Naive B cell (primary cell): ENCODE results near the gene GOLGA5. TPM values are rescaled to one million over a fixed set of nuclear protein-coding genes. Genes with fewer than 3 reads are reported as not detected.
"Not testable (repeated sequence)": the region's sequence is repeated elsewhere in the genome, so short reads cannot be mapped to it uniquely, and the experiment has no call there.

Experiments used
- ATAC-seq, 2 donors: fragments of 150-1000 bp; cut with Tn5 transposase; 2 replicates each; pipeline ENCODE4 v1.10.0; 2021; ENCODE audit warnings: low read depth in 2 of 2, mild to moderate bottlenecking in 2 of 2, moderate library complexity in 2 of 2
- DNase-seq: peaks from one replicate; pipeline ENCODE4 v3.0.0; 2022
- H3K27ac Mint-ChIP-seq, 6 donors: one replicate each; pipeline ENCODE4 v1.8.0; 2020 to 2022; ENCODE audit warnings: mild to moderate bottlenecking in 6 of 6, mixed read lengths in 6 of 6, moderate library complexity in 5 of 6, inconsistent platforms in 2 of 6
- H3K27me3 Mint-ChIP-seq, 3 donors: one replicate each; pipeline ENCODE4 v1.8.0; 2021 to 2022; ENCODE audit warnings: mixed read lengths in 3 of 3, mild to moderate bottlenecking in 1 of 3
- H3K36me3 Mint-ChIP-seq, 2 donors: one replicate each; pipeline ENCODE4 v1.8.0; 2020 to 2022; ENCODE audit warnings: mixed read lengths in 2 of 2, inconsistent platforms in 1 of 2, mild to moderate bottlenecking in 1 of 2
- H3K4me1 Mint-ChIP-seq, 3 donors: one replicate each; pipeline ENCODE4 v1.8.0; 2020 to 2022; ENCODE audit warnings: mixed read lengths in 3 of 3, inconsistent platforms in 1 of 3, mild to moderate bottlenecking in 1 of 3, moderate library complexity in 1 of 3
- H3K4me3 Mint-ChIP-seq, 8 donors: one replicate each; pipeline ENCODE4 v1.8.0; 2020 to 2022; ENCODE audit warnings: mild to moderate bottlenecking in 8 of 8, mixed read lengths in 8 of 8, moderate library complexity in 8 of 8, inconsistent platforms in 2 of 8
- H3K9me3 Mint-ChIP-seq, 7 donors: one replicate each; pipeline ENCODE4 v1.8.0; 2020 to 2022; ENCODE audit warnings: mixed read lengths in 7 of 7, mild to moderate bottlenecking in 5 of 7, inconsistent platforms in 2 of 7, moderate library complexity in 1 of 7
- polyA plus RNA-seq, 6 donors: library from polyadenylated mRNA; unstranded; fragments of 300-500 nt; fragmentation: Illumina TruSeq; gene quantifications; one replicate each; pipeline ENCODE4 v1.2.3, GENCODE V29; 2021; ENCODE audit warnings: low read depth in 6 of 6

The GOLGA5 gene
- 10 to 100 TPM; 16.0 to 27.5 (median 21.2) TPM for polyA plus RNA-seq

DNA sequence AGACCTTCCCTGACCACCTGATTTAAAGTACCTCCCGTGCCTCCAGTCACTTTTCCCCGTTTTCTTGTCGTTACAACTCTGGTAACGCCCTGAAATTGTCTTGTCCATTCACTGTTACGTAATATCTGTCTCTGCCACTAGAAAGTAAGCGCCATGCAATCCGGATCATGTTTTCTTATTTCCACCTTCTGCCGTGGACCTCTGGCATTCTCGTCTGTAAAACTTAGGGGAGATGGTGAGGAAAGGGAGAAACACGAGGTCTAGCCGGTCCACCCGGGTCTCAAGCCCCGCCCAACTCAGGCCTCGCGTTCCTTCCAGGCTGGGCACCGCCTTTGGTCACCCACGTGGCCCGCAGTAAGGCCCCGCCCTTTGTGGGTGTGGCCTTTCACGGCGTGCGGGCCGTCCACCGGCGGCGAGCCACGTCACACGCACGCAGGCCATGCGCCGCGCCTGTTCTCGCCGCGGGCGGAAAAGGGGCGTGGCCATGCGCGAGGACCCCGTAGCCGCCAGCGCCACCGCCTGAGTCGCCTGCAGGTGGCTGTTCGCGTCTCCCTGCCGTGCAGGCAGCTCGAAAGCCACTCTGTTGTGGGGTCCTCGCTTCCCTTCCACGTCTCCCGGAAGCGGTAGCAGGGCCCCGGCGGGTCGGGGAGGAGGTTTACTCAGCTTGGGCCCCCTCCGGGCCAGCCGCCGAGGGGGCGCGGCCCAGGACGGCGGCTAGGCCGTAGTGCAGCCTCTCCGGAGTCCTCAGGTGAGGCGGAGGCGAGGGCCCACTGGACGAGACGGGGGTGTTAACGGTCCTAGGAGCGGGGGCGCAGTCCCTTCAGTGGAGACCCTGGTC lies at the start of gene GOLGA5:
Gene GOLGA5, plus strand, starts transcription at position 597 of the 838 bp plus-strand sequence. CDS start 3,133 bp downstream, outside the sequence.
- Mint-ChIP-seq H3K4me3 (peak within 1 kb of the TSS; percentile 80 to 97 (median 94)), H3K9me3 (peaks cover 12 to 32% (median 23%) of the 10 kb centered on the region in 7 donors), H3K27ac (peak within 1 kb of the TSS; percentile 64 to 96 (median 92)), H3K36me3 (peaks cover 6 to 17% of the 10 kb centered on the region in 2 donors), H3K4me1 (peaks cover 21 to 30% (median 22%) of the 10 kb centered on the region in 3 donors), H3K27me3 (no peaks in the 10 kb centered on the region)
- DNase-seq (peak; percentile 99), ATAC-seq (peak; percentile 88 to 89)

DNA sequence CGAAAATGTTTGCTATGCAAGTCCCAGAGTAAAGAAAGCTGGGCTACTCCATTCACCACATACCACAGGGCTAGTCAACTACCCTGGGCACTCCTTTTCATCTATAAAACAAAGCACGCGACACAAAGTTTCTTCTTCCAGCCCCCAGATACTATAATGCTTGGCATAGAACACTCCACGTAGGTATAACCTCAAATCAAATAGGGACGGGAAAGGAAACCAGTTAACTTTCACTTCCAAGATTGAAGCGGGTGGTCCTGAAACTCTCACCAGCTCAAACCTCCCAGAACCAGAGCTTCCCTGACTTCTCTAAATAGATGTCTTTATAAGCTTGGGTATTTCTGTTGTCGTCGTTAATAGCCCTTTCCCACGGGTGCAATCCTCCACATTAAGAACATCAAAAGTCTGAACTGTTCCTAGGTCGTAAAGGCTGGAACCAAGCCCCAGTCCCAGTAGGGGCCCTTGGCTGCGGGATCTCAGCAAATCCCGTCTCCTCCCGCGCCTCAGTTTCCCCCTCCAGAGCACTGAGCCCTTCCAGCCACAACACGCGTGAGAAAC lies 46.3 kb upstream of the GOLGA5 start:
- Mint-ChIP-seq H3K27me3 (peaks cover 0 to 7% (median 0%) of the 10 kb centered on the region in 3 donors), H3K27ac (peak overlapping the region; percentile 81 to 96 (median 92)), H3K4me3 (peak overlapping the region; percentile 87 to 97 (median 94)), H3K9me3 (peaks cover 0 to 9% (median 0%) of the 10 kb centered on the region in 7 donors), H3K4me1 (peaks cover 29 to 69% (median 43%) of the 10 kb centered on the region in 3 donors), H3K36me3 (no peaks in the 10 kb centered on the region)
- peak in 1 of 2 donors; percentile 11 for ATAC-seq
- DNase-seq, result no peak

DNA sequence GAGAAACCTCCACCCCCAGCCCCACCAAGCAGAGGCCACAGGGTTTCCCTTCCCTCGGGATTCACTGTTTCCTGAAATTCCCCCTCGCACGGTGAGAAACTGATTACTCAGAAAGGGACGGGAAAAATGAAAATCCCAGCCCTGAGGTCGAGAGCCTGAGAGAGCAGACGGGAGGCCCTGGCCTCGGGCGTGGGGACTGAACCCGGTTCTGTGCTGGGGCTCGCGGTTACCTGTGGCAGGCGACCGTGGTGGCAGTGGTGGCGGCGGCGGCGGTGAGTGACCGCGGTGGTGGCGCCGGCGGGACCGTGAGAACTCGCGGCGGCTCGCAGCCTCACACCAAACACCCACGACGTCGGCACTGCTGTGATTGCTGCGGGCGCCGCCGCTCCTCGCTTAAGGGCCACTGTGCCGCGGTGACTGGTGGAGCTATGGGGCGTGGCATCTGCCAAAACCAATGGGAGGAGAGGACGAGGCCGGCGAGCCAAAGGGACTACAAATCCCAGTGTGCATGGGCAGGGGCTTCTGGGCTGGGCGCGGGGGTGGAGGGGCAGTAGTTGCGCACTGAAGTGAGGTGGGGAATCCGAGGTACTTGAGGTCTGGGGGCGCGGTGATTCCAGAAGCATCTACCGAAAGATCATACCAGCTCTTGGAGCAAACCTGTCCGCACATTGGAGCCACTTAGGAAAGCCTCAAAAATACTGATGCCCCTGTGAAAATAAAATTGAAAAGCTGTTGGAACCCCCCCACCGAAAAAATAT lies 45.7 kb upstream of the GOLGA5 start, which contains the start of gene LGMN:
Gene LGMN, minus strand, starts transcription at position 369 of the 758 bp plus-strand sequence. CDS start 15,841 bp downstream, outside the sequence.
- Mint-ChIP-seq H3K9me3 (peaks cover 0 to 10% (median 0%) of the 10 kb centered on the region in 7 donors), H3K36me3 (no peaks in the 10 kb centered on the region), H3K4me3 (peak within 1 kb of the TSS; percentile 87 to 97 (median 94)), H3K4me1 (peaks cover 36 to 73% (median 48%) of the 10 kb centered on the region in 3 donors), H3K27me3 (peaks cover 0 to 7% (median 0%) of the 10 kb centered on the region in 3 donors), H3K27ac (peak within 1 kb of the TSS; percentile 81 to 96 (median 92))
- DNase-seq, result peak; percentile 85
- peak; percentile 90 to 93 for ATAC-seq

- H3K4me1 Mint-ChIP-seq, result peaks cover 39 to 74% (median 48%) of the 10 kb centered on the region in 3 donors
- H3K27ac Mint-ChIP-seq, result peak overlapping the region; percentile 14 to 96 (median 74)
- peak overlapping the region; percentile 86 to 97 (median 92) for H3K4me3 Mint-ChIP-seq
- not testable (repeated sequence) for H3K36me3 Mint-ChIP-seq, H3K27me3 Mint-ChIP-seq
- peak; percentile 46 for DNase-seq
- ATAC-seq, result peak; percentile 9 to 12
- H3K9me3 Mint-ChIP-seq, result peaks cover 0 to 10% (median 0%) of the 10 kb centered on the region in 7 donors
Measured at GRCh38 chr14:92750222-92750728, 43.8 kb upstream of the GOLGA5 start.

DNA sequence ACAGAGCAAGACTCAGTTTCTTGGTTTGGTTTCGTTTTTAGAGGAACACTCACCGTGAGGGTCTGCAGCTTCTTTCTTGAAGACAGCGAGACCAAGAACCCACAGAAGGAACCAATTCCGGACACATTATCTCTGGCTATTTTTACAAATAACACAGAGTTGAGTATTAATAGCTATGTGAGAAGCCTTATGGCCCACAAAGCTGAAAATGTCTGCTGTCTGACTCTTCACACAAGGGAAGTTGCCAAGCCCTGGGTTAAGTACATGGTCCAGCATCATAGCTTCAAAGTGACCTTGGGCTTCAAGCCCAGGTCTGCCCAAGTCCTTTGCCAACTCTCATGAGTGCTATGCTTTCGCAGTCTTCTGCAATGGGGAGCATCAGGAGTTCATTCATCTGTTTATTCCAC lies 43.1 kb upstream of the GOLGA5 start:
- H3K9me3 Mint-ChIP-seq, result peaks cover 0 to 10% (median 0%) of the 10 kb centered on the region in 7 donors
- H3K27me3 Mint-ChIP-seq, result peaks cover 0 to 7% (median 0%) of the 10 kb centered on the region in 3 donors
- ATAC-seq, result no peak
- H3K4me3 Mint-ChIP-seq, result peak overlapping the region; percentile 86 to 97 (median 92)
- H3K36me3 Mint-ChIP-seq, result no peaks in the 10 kb centered on the region
- DNase-seq, result no peak
- H3K4me1 Mint-ChIP-seq, result peaks cover 39 to 68% (median 45%) of the 10 kb centered on the region in 3 donors
- peak overlapping the region; percentile 8 to 96 (median 76) for H3K27ac Mint-ChIP-seq

DNA sequence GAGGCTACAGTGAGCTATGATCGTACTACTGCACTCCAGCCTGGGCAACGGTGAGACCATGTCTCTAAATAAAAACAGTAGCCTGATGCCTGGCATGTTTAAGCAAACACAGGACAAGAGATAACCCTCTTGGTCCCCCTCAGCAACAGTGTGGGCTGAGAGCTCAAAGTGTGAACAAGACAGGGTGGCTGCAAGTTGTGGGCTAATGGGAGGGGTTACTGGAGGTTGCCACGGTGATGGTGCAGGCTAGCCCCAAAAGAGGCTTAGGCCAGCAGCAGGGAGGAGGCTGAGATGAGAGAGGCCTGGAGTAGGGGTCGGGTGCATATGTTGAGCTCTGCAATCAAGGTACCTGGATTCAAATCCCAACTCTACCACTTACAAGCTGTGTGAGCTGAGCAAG lies 42.3 kb upstream of the GOLGA5 start:
- no peak for DNase-seq
- Mint-ChIP-seq H3K27me3 (peaks cover 0 to 7% (median 0%) of the 10 kb centered on the region in 3 donors), H3K9me3 (peaks cover 0 to 10% (median 0%) of the 10 kb centered on the region in 7 donors), H3K36me3 (no peaks in the 10 kb centered on the region), H3K27ac (peak overlapping the region in 2 of 6 donors; percentile 6 to 46), H3K4me1 (peaks cover 39 to 62% (median 44%) of the 10 kb centered on the region in 3 donors), H3K4me3 (peak overlapping the region in 3 of 8 donors; percentile 13 to 87 (median 39))
- ATAC-seq, result no peak

DNA sequence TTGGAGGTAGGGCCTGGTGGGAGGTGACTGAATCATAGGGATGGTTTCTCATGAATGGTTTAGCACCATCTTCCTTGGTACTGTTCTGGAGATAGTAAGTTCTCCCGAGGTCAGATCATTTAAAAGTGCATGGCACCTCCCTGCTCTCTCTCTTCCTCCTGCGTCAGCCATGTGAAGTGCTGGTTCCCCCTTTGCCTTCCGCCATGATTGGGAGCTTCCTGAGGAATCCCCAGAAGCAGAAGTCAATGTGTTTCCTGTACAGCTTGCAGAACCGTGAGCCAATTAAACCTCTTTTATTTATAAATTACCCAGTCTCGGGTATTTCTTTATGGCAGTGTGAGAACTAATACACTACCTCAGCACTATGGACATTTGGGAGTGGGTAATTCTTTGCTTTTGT lies 40.9 kb upstream of the GOLGA5 start:
- peaks cover 24 to 49% (median 31%) of the 10 kb centered on the region in 3 donors for H3K4me1 Mint-ChIP-seq
- H3K9me3 Mint-ChIP-seq, result peaks cover 0 to 10% (median 0%) of the 10 kb centered on the region in 7 donors
- peak overlapping the region in 4 of 8 donors; percentile 26 to 75 (median 54) for H3K4me3 Mint-ChIP-seq
- H3K36me3 Mint-ChIP-seq, result no peaks in the 10 kb centered on the region
- DNase-seq (peak; percentile 39), ATAC-seq (peak; percentile 17 to 41)
- peak overlapping the region; percentile 20 to 80 (median 53) for H3K27ac Mint-ChIP-seq
- H3K27me3 Mint-ChIP-seq, result no peaks in the 10 kb centered on the region

- ATAC-seq (no peak), DNase-seq (no peak)
- H3K4me1 Mint-ChIP-seq, result peaks cover 19 to 44% (median 27%) of the 10 kb centered on the region in 3 donors
- peaks cover 0 to 6% (median 0%) of the 10 kb centered on the region in 7 donors for H3K9me3 Mint-ChIP-seq
- H3K27ac Mint-ChIP-seq, result no peak overlapping the region
- no peaks in the 10 kb centered on the region for H3K27me3 Mint-ChIP-seq
- H3K36me3 Mint-ChIP-seq, result no peaks in the 10 kb centered on the region
- no peak overlapping the region for H3K4me3 Mint-ChIP-seq
Measured at GRCh38 chr14:92754966-92755365, 39.1 kb upstream of the GOLGA5 start.

DNA sequence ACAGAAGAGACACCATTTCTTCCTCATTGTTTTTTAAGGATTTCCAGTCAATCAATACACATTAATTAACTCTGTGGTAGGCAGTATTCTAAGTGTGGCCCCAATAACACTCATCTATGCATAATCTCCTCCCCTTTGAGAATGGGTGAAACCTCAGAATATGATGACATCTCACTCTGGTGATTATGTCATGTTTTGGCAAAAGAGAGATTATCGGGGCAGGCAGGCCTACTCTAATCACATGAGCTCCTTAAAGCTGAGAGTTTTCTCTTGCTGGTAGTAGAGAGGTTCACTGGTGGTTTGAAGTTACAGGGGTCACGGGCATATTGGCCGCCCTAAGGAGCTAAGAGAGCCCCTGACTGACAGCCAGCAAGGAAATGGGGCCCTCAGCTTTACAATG lies 38.6 kb upstream of the GOLGA5 start:
- Mint-ChIP-seq H3K9me3 (peaks cover 0 to 4% (median 0%) of the 10 kb centered on the region in 7 donors), H3K27me3 (no peaks in the 10 kb centered on the region), H3K27ac (no peak overlapping the region), H3K4me1 (peaks cover 14 to 39% (median 23%) of the 10 kb centered on the region in 3 donors), H3K4me3 (no peak overlapping the region), H3K36me3 (no peaks in the 10 kb centered on the region)
- no peak for ATAC-seq
- DNase-seq, result no peak

- Mint-ChIP-seq H3K36me3 (no peaks in the 10 kb centered on the region), H3K9me3 (peaks cover 0 to 4% (median 0%) of the 10 kb centered on the region in 7 donors), H3K4me1 (peaks cover 11 to 31% (median 23%) of the 10 kb centered on the region in 3 donors), H3K27me3 (no peaks in the 10 kb centered on the region), H3K4me3 (no peak overlapping the region), H3K27ac (no peak overlapping the region)
- ATAC-seq, result no peak
- no peak for DNase-seq
Measured at GRCh38 chr14:92756446-92756845, 37.7 kb upstream of the GOLGA5 start.

DNA sequence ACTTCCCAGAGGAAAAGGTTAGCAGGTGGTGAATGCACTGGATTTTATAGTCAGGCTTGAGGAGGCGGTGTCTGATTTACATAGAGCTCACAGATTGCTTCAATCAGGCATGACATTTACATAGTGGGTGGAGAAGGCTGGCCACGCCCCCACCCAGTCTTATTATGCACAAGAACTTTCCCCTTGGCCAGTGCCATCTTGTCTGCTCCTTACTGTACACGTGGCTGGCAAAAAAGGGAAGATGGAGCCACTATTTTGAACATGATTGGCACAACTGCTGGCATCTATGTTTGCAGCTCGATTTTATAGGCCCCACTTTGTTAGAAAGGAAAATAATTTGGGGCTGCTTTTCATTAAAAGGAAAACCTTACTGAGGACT lies 34.8 kb upstream of the GOLGA5 start:
- ATAC-seq, result peak; percentile 36 to 46
- H3K36me3 Mint-ChIP-seq, result no peaks in the 10 kb centered on the region
- H3K9me3 Mint-ChIP-seq, result peaks cover 0 to 4% (median 0%) of the 10 kb centered on the region in 7 donors
- no peak for DNase-seq
- H3K27me3 Mint-ChIP-seq, result peaks cover 0 to 3% (median 0%) of the 10 kb centered on the region in 3 donors
- peaks cover 0 to 17% (median 8%) of the 10 kb centered on the region in 3 donors for H3K4me1 Mint-ChIP-seq
- H3K27ac Mint-ChIP-seq, result peak overlapping the region in 1 of 6 donors; percentile 1
- H3K4me3 Mint-ChIP-seq, result no peak overlapping the region

DNA sequence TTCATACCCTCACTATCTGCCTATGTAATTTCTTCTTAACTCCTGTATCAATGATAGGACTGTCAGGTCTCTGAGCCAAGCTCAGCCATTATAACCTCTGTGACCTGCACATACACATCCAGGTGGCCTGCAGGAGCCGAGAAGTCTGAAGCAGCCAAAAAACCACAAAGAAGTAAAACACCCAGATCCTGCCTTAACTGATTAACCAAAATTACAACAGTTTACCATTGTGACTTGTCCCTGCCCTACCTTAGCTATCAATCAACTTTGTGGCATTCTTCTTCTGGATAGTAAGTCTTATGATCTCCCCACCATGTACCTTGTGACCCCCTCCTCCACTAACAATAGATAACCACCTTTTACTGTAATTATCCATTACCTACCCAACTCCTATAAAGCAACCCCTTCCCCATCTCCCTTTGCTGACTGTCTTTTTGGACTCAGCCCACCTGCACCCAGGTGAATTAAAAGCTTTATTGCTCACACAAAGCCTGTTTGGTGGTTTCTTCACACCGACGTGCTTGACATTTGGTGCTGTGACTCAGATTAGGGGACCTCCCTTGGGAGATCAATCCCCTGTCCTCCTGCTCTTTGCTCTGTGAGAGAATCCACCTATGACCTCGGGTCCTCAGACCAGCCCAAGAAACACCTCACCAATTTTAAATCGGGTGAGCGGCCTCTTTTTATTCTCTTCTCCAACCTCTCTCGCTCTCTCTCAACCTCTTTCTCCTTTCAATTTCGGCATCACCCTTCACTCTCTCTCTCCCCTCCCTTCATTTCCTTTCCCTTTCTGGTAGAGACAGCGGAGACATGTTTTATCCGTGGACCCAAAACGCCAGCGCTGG lies 34.2 kb upstream of the GOLGA5 start:
- H3K36me3 Mint-ChIP-seq, result no peaks in the 10 kb centered on the region
- ATAC-seq (no peak), DNase-seq (no peak)
- H3K27ac Mint-ChIP-seq, result peak overlapping the region in 3 of 6 donors; percentile 58 to 81 (median 58)
- peaks cover 0 to 21% (median 8%) of the 10 kb centered on the region in 3 donors for H3K4me1 Mint-ChIP-seq
- H3K27me3 Mint-ChIP-seq, result peaks cover 0 to 3% (median 0%) of the 10 kb centered on the region in 3 donors
- H3K4me3 Mint-ChIP-seq, result no peak overlapping the region
- H3K9me3 Mint-ChIP-seq, result peaks cover 0 to 4% (median 0%) of the 10 kb centered on the region in 7 donors
